NCI-H128 (cell line): Measurements from ENCODE around the gene TEX13C.
"Not testable (repeated sequence)": the region's sequence is repeated elsewhere in the genome, so short reads cannot be mapped to it uniquely, and the experiment has no call there.

Experiments used
- DNase-seq: peaks from one replicate; lab custom pipeline; 2025; ENCODE audit not compliant: unreplicated experiment; lab: John Stamatoyannopoulos, UW

Gene TEX13C

DNA sequence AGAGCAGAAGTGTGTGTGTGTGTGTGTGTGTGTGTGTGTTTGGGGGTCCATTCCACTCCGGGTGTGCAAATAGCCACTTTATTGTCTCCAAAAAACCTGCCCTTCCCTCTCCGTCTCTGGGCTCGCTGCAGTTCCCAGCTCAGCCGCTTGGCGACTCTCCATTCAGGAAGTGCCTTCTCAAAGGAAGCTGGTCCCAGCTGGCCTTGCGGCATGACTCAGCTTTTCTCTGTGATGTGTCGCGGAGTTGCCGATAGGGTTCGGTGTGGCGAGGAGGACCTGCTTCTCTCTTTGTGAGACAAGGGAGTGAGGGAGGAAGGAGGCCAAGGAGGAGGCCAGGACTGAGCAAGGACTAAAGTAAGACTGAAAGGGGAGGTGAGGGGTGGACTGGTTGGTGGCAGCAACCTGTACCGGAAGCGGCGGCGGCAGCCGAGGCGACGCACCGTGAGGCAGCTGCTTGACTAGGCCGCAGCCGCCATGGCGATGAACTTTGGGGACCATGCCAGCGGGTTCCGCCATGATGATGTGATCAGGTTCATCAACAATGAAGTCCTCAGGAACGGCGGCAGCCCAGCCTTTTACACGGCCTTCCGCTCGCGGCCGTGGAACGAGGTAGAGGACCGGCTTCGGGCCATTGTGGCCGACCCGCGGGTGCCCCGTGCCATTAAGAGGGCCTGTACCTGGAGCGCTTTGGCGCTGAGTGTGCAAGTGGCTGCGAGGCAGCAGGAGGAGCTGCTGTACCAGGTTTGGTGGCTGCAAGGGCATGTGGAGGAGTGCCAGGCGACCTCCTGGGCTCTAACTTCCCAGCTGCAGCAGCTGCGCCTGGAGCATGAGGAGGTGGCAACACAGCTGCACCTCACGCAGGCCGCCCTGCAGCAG lies at the start of gene TEX13C:
Gene TEX13C, plus strand, starts transcription at position 226 of the 876 bp plus-strand sequence. Its CDS starts 249 bp downstream, at position 475.
- no peak for DNase-seq

DNA sequence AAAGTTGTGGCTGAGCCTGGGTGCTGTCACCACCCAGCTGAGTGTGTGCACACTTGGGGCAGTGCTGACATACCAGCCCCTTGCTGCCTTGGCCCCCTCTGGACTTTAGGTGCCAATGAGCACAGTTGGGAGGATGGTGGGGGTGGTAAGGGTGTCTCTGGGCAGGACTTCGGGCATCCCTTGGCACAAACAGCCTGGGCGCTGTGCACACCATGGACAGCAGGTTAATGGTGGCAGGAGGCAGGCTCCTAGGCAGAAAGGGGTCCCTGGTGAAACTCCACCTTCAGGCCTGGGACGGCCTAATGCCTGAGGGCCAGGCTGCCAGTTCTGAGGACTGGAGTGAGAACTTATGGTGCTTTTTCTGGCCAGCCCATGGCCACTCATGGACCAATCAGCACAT lies 32.4 kb upstream of the TEX13C start:
- DNase-seq: no peak

- DNase-seq: no peak
Measured at GRCh38 chrX:125288343-125288742, 31.3 kb upstream of the TEX13C start.

GRCh38 chrX:125289209-125289608 lies 30.5 kb upstream of the TEX13C start:
- DNase-seq: no peak

- no peak for DNase-seq
Measured at GRCh38 chrX:125289920-125290319, 29.8 kb upstream of the TEX13C start.

DNA sequence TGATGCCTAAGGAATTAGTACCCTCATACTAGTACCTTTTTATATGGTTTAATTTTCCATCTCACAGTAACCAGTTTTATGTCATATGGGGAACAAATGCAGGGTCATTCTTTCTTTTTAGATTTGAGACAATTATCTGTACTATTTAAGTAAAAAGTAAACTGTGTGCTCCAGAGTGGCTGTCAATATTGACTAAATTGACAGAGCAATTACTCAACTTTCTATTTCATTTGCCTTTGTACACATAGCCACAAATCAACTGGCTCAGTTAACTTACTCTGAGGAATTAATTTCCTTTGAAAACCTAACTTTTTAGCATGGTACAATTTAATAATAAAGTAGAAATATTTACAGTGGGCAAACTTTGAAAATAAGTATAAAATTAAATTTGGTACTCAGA lies 28.5 kb upstream of the TEX13C start:
- DNase-seq: no peak

DNA sequence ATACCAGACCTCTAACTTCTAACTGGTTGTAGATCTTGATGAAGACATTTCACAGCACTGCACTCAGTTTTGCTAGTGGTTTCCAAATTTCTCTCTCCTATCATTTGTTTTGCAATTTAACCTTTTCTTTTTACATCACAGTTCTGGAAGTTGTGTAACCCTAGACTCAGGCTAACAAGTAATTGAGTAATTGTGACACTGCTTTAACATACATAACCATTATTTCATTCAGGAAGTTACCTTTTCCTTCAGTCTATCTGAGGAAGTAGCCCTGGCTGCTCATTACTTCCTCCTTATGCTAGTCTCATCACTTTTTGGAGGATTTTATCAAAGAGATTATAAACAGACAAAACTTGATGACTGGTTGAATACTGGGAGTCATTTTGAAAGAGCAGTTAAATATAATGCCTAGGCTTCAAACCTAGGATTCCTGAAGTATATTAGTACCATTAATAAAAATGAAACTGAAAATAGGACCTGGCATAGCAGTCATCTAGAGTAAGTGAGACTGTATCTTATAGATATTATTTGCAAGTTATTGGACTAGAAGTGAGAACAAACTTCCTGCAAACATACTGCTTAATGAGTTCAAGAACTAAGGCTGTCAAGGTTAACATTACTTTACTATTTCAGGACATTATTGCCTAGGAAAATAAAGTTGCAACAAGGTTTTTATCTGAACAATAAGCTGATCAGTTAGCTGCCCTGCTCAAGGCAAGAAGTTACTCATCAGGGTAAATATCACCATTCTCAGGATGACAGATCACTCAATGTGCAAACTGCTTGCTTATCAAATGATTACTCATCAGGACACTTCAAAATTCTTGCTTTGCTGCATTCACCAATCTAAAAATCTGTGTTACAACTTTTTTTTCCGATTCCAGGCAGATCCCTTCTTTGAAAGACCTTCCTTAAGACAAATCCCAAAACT lies 25.6 kb upstream of the TEX13C start:
- DNase-seq: no peak

GRCh38 chrX:125295337-125295736 lies 24.3 kb upstream of the TEX13C start:
- no peak for DNase-seq

GRCh38 chrX:125298871-125299270 lies 20.8 kb upstream of the TEX13C start:
- no peak for DNase-seq

DNA sequence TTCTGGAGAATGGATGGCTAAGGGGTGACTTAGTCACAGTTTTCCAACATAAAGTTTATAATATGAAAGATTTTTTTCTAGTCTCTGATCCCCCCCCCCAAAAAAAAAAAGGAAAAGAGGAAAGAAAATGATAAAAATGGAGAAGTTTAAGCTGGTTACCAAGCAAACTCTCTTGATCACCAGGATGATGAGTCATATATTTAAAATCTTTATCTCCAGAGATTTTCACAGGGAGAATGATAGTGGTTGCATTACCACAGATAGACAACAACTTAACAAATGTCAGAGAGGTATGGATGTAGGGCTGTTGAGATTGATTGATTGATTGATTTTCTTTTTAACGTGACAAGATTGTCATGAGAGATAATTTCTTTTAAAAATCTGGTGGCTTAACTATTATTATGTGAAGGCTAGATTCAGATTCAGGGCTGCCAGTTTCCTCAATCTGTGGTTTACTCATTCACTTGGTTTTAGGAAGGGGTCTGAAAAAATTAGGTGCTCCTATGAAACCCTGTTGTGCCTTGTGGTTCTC lies 13.3 kb upstream of the TEX13C start:
- DNase-seq: no peak

DNA sequence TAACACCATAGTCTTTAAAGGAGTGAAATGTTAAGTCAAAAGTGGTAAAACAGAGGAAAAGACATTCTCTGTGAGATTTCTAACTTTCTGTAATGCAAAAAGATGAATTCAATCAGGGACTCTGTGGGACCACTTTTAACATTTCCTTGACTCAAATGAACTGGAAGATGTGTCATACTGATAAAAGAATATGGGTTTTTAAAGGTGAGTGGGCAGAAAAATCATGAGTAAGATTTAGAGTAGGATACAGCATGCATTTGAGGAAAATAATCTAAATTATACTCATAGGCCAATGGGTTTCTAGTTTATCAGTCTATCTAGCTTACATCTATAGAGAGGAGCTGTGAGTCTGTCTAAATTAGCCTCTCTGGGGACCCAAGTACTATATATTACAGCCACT lies 11.0 kb upstream of the TEX13C start:
- no peak for DNase-seq

GRCh38 chrX:125319166-125319565 lies 505 bp upstream of the TEX13C start:
- DNase-seq: not testable (repeated sequence)

GRCh38 chrX:125322431-125322830 lies 2.8 kb downstream of the TEX13C start:
- DNase-seq: no peak

DNA sequence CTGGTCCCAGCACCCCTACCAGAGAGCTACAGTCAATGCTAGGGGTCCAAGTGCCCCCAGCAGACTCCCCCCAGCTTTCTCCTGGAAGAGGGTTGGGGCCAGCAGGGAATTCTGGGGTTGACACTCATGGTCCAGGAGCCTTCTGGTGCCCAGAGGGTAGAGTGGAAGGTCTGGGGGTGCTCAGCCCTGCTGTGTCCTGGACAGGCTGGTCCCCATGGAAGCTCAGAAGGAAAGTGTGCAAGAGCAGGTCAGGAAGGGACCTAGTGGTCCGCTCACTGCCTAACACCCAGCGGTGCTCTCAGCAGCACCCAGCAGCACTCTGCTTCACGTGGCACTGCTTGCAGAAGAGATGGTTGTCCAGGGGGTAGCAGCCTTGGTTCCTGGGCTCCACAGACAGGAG lies 6.9 kb downstream of the TEX13C start:
- DNase-seq: no peak

DNA sequence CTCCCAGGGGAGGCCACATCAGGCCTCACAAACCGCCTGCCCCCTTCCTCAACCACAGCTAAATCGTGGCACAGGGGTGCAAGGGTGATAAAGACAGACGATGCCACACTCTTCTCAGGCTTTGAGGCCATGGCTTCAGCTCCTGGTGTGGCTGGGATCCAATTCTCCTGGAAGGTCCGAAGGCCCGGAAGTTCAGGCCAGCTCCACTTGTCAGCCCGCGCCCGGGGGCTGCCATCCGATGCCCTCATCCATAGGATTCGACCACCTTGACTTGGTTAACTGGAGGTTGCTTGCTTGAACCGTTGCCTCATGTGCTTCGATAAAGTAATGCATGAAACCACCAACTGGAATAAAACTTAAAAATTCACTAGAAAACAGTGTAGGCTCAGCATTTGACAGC lies 8.2 kb downstream of the TEX13C start:
- no peak for DNase-seq

DNA sequence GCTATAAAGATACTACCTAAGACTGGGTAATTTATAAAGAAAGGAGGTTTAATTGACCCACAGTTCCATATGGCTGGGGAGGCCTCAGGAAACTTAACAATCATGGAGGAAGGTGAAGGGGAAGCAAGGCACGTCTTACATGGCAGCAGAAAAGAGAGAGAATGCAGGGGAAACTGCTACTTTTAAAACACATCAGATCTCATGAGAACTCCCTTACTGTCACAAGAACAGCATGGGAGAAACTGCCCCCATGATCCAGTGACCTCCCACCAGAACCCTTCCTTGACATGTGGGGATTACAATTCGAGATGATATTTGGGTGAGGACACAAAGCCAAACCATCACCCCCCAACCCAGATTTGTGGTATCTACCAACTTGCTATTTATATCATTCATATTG lies 13.9 kb downstream of the TEX13C start:
- no peak for DNase-seq

DNA sequence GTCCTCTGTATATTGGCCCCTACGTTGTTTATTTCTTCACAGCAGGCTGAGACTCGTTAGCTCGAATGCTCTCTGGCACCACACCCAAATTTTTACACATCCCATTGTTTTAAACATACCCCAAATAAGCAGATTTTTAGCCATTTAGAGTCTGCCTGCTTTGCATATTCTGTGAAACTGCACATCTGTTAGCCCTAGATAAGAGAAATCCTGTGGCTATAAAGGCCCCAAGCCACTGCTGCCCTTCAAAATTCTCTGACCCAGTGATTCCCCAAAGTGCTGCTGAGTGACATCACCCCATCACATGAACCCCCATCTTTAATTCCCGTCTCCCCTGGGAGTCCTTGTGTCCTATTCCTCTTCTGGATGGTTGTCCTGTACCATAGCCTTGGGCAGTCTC lies 20.8 kb downstream of the TEX13C start:
- DNase-seq: no peak

GRCh38 chrX:125374169-125374568 lies 54.5 kb downstream of the TEX13C start:
- DNase-seq: no peak
